Nephron (organoid): ENCODE data around the gene ANKRD11.

Experiments used
- H3K27ac Mint-ChIP-seq, 3 experiments: 2 replicates each; pipeline ENCODE4 v1.8.0; 2020; ENCODE audit warnings: mixed read lengths in 3 of 3, mild to moderate bottlenecking in 2 of 3, moderate library complexity in 1 of 3
- H3K27me3 Mint-ChIP-seq: 2 replicates; pipeline ENCODE4 v1.8.0; 2021; ENCODE audit warnings: low read depth, mild to moderate bottlenecking, moderate library complexity, mixed read lengths
- H3K36me3 Mint-ChIP-seq: 2 replicates; pipeline ENCODE4 v1.8.0; 2020; ENCODE audit warnings: low read depth, mixed read lengths
- H3K4me1 Mint-ChIP-seq: 2 replicates; pipeline ENCODE4 v1.8.0; 2020; ENCODE audit warnings: mixed read lengths
- H3K4me3 Mint-ChIP-seq, 3 experiments: 2 replicates each; pipeline ENCODE4 v1.8.0; 2020; ENCODE audit warnings: mild to moderate bottlenecking in 3 of 3, mixed read lengths in 3 of 3, moderate library complexity in 2 of 3
- H3K9me3 Mint-ChIP-seq: 2 replicates; pipeline ENCODE4 v1.8.0; 2020; ENCODE audit warnings: mixed read lengths
- CTCF ChIP-seq, 3 experiments: fragments of 200-600 bp; sonication (generic); IDR thresholded peaks; one replicate each; pipeline ENCODE4 v1.5.0; 2021; ENCODE audit warnings: antibody characterized with exemption in 3 of 3; ENCODE audit not compliant: unreplicated experiment in 3 of 3

Gene ANKRD11

GRCh38 chr16:89495121-89495520 lies 4.8 kb upstream of the ANKRD11 start:
- Mint-ChIP-seq H3K27ac (no peak overlapping the region), H3K4me1 (peaks cover 33% of the 10 kb centered on the region), H3K36me3 (no peaks in the 10 kb centered on the region), H3K27me3 (no peaks in the 10 kb centered on the region), H3K9me3 (no peaks in the 10 kb centered on the region), H3K4me3 (peak overlapping the region in 2 of 3 experiments; percentile 29 to 50)
- TF ChIP-seq CTCF (IDR thresholded peaks at IDR 0.05; ENCODE audit: unreplicated experiment in 3 of 3): no peak

- no peak for TF ChIP-seq CTCF (IDR thresholded peaks at IDR 0.05; ENCODE audit: unreplicated experiment in 3 of 3)
- peaks cover 33% of the 10 kb centered on the region for H3K4me1 Mint-ChIP-seq
- no peak overlapping the region for H3K27ac Mint-ChIP-seq
- H3K36me3 Mint-ChIP-seq: no peaks in the 10 kb centered on the region
- H3K27me3 Mint-ChIP-seq: no peaks in the 10 kb centered on the region
- H3K4me3 Mint-ChIP-seq: peak overlapping the region; percentile 13 to 39 (median 24)
- H3K9me3 Mint-ChIP-seq: no peaks in the 10 kb centered on the region
These were observed 3.4 kb upstream of the ANKRD11 start for GRCh38 chr16:89493776-89494175.

- H3K27me3 Mint-ChIP-seq: no peaks in the 10 kb centered on the region
- peaks cover 41% of the 10 kb centered on the region for H3K4me1 Mint-ChIP-seq
- H3K36me3 Mint-ChIP-seq: no peaks in the 10 kb centered on the region
- no peak for TF ChIP-seq CTCF (IDR thresholded peaks at IDR 0.05; ENCODE audit: unreplicated experiment in 3 of 3)
- H3K27ac Mint-ChIP-seq: peak overlapping the region in 1 of 3 experiments; percentile 80
- no peaks in the 10 kb centered on the region for H3K9me3 Mint-ChIP-seq
- H3K4me3 Mint-ChIP-seq: peak overlapping the region; percentile 86 to 95 (median 93)
These were observed 1.8 kb upstream of the ANKRD11 start for GRCh38 chr16:89491974-89492687.

GRCh38 chr16:89491238-89491869 lies 993 bp upstream of the ANKRD11 start:
- TF ChIP-seq CTCF (IDR thresholded peaks at IDR 0.05; ENCODE audit: unreplicated experiment in 3 of 3): peak in 2 of 3 experiments; percentile 10 to 32
- Mint-ChIP-seq H3K4me3 (peak overlapping the region; percentile 86 to 95 (median 93)), H3K27ac (peak overlapping the region; percentile 80 to 91 (median 90)), H3K9me3 (no peaks in the 10 kb centered on the region), H3K36me3 (no peaks in the 10 kb centered on the region), H3K4me1 (peaks cover 47% of the 10 kb centered on the region), H3K27me3 (no peaks in the 10 kb centered on the region)

- H3K4me3 Mint-ChIP-seq: peak overlapping the region in 1 of 3 experiments; percentile 19
- H3K9me3 Mint-ChIP-seq: no peaks in the 10 kb centered on the region
- no peak overlapping the region for H3K27ac Mint-ChIP-seq
- H3K4me1 Mint-ChIP-seq: peaks cover 60% of the 10 kb centered on the region
- H3K27me3 Mint-ChIP-seq: no peaks in the 10 kb centered on the region
- TF ChIP-seq CTCF (IDR thresholded peaks at IDR 0.05; ENCODE audit: unreplicated experiment in 3 of 3): no peak
- H3K36me3 Mint-ChIP-seq: no peaks in the 10 kb centered on the region
These were observed 393 bp downstream of the ANKRD11 start for GRCh38 chr16:89489898-89490438.
